HG02798 (cell line): ENCODE measurements around the gene MED26.

ENCODE experiments used
- ATAC-seq: cut with Tn5 transposase; IDR thresholded peaks from one replicate; pipeline ENCODE4 v1.9.1; 2021; ENCODE audit warnings: mild to moderate bottlenecking; ENCODE audit not compliant: unreplicated experiment, poor library complexity

Gene MED26

GRCh38 chr19:16618248-16618647 is 9.8 kb downstream of the MED26 start:
- no peak for ATAC-seq

- ATAC-seq = no peak
Observed at GRCh38 chr19:16615808-16616207, 12.2 kb downstream of the MED26 start.

- no peak for ATAC-seq
Observed at GRCh38 chr19:16614941-16615340, 13.1 kb downstream of the MED26 start.

- no peak for ATAC-seq
Observed at GRCh38 chr19:16613841-16614240, 14.2 kb downstream of the MED26 start.

- ATAC-seq = no peak
Observed at GRCh38 chr19:16612636-16613035, 15.4 kb downstream of the MED26 start.

GRCh38 chr19:16611121-16611520 is 16.9 kb downstream of the MED26 start:
- ATAC-seq = no peak

GRCh38 chr19:16609511-16610200 is 18.3 kb downstream of the MED26 start:
- no peak for ATAC-seq

GRCh38 chr19:16608290-16608739 is 19.7 kb downstream of the MED26 start:
- no peak for ATAC-seq

GRCh38 chr19:16607819-16608218 is 20.2 kb downstream of the MED26 start:
- ATAC-seq = no peak

- no peak for ATAC-seq
Observed at GRCh38 chr19:16605553-16605994, 22.4 kb downstream of the MED26 start.

- no peak for ATAC-seq
Observed at GRCh38 chr19:16605115-16605514, 22.9 kb downstream of the MED26 start.

- ATAC-seq = no peak
Observed at GRCh38 chr19:16604615-16605014, 23.4 kb downstream of the MED26 start.

GRCh38 chr19:16603090-16603489 is 24.9 kb downstream of the MED26 start:
- no peak for ATAC-seq

- no peak for ATAC-seq
Observed at GRCh38 chr19:16601378-16602052, 26.5 kb downstream of the MED26 start.

- ATAC-seq = no peak
Observed at GRCh38 chr19:16600824-16601223, 27.2 kb downstream of the MED26 start.

GRCh38 chr19:16599655-16600346 is 28.2 kb downstream of the MED26 start:
- no peak for ATAC-seq

GRCh38 chr19:16598848-16599247 is 29.2 kb downstream of the MED26 start:
- ATAC-seq = no peak

- ATAC-seq = no peak
Observed at GRCh38 chr19:16596399-16596798, 31.6 kb downstream of the MED26 start.

GRCh38 chr19:16595097-16595496 is 32.9 kb downstream of the MED26 start:
- no peak for ATAC-seq

GRCh38 chr19:16594681-16595091 is 33.3 kb downstream of the MED26 start:
- no peak for ATAC-seq

GRCh38 chr19:16594131-16594586 is 33.8 kb downstream of the MED26 start:
- ATAC-seq = no peak
